Neutrophil (primary cell): ENCODE measurements around the gene TF.

ENCODE experiments used
- H3K27ac ChIP-seq: fragments of 200-600 bp; sonication (generic); 2 replicates; pipeline ENCODE4 v1.5.1; 2016; ENCODE audit warnings: mild to moderate bottlenecking, moderate library complexity
- H3K27me3 ChIP-seq: fragments of 200-600 bp; sonication (generic); 2 replicates; pipeline ENCODE4 v1.6.0; 2016; ENCODE audit warnings: mild to moderate bottlenecking
- H3K36me3 ChIP-seq: fragments of 200-600 bp; sonication (generic); 2 replicates; pipeline ENCODE4 v1.5.1; 2017
- H3K4me1 ChIP-seq, 2 experiments: fragments of 200-600 bp in 1 of 2; sonication (generic) in 1 of 2; 1 replicate in 1 of 2; 2 replicates in 1 of 2; pipeline versions ENCODE4 v1.5.1 to v1.6.1; 2013 to 2016; ENCODE audit warnings: low read depth in 1 of 2, low read length in 1 of 2, mild to moderate bottlenecking in 1 of 2, moderate library complexity in 1 of 2; ENCODE audit not compliant: control insufficient read depth in 1 of 2, insufficient read depth in 1 of 2
- H3K4me3 ChIP-seq, 2 experiments: fragments of 200-600 bp in 1 of 2; sonication (generic) in 1 of 2; 1 replicate in 1 of 2; 2 replicates in 1 of 2; pipeline ENCODE4 v1.5.1; 2013 to 2016; ENCODE audit warnings: low read depth in 1 of 2, low read length in 1 of 2, mild to moderate bottlenecking in 1 of 2, moderate library complexity in 1 of 2
- H3K9me3 ChIP-seq: fragments of 200-600 bp; sonication (generic); 2 replicates; pipeline ENCODE4 v1.5.1; 2016
- CTCF ChIP-seq: fragments of 200-600 bp; sonication (generic); IDR thresholded peaks from 2 replicates; pipeline ENCODE4 v1.5.1; 2016; ENCODE audit warnings: antibody characterized with exemption

The TF gene

GRCh38 chr3:133753107-133753778 is 7.0 kb downstream of the TF start:
- no peak for TF ChIP-seq CTCF
- Histone ChIP-seq H3K27me3 (peaks cover 25% of the 10 kb centered on the region), H3K36me3 (no peaks in the 10 kb centered on the region), H3K4me1 (no peaks in the 10 kb centered on the region), H3K27ac (no peak overlapping the region), H3K4me3 (no peak overlapping the region), H3K9me3 (no peaks in the 10 kb centered on the region)

DNA sequence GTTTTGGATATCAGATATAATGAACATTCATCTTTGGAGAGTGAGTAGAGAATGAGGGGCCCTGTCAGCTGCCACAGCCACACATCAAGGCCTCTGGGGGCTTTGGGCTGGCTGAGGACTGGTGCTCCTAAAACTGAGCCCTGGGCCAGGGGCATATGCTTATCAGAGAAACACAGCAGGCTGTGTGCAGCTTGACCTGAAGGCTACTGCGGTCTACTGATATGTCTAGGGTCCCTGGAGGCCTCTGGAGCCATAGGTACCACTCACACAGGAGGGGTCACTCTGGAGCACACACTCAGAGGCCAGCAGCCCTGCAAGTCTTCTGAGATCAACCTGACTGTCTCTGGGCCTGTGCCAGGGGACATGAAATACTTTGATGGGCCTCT is 7.6 kb downstream of the TF start:
- peaks cover 19% of the 10 kb centered on the region for H3K27me3 ChIP-seq
- H3K36me3 ChIP-seq: no peaks in the 10 kb centered on the region
- no peaks in the 10 kb centered on the region for H3K4me1 ChIP-seq
- TF ChIP-seq CTCF: no peak
- no peak overlapping the region for H3K27ac ChIP-seq
- H3K9me3 ChIP-seq: no peaks in the 10 kb centered on the region
- no peak overlapping the region for H3K4me3 ChIP-seq

GRCh38 chr3:133754455-133754854 is 8.3 kb downstream of the TF start:
- no peak for TF ChIP-seq CTCF
- Histone ChIP-seq H3K27ac (no peak overlapping the region), H3K27me3 (peaks cover 17% of the 10 kb centered on the region), H3K4me1 (no peaks in the 10 kb centered on the region), H3K4me3 (no peak overlapping the region), H3K36me3 (no peaks in the 10 kb centered on the region), H3K9me3 (no peaks in the 10 kb centered on the region)

DNA sequence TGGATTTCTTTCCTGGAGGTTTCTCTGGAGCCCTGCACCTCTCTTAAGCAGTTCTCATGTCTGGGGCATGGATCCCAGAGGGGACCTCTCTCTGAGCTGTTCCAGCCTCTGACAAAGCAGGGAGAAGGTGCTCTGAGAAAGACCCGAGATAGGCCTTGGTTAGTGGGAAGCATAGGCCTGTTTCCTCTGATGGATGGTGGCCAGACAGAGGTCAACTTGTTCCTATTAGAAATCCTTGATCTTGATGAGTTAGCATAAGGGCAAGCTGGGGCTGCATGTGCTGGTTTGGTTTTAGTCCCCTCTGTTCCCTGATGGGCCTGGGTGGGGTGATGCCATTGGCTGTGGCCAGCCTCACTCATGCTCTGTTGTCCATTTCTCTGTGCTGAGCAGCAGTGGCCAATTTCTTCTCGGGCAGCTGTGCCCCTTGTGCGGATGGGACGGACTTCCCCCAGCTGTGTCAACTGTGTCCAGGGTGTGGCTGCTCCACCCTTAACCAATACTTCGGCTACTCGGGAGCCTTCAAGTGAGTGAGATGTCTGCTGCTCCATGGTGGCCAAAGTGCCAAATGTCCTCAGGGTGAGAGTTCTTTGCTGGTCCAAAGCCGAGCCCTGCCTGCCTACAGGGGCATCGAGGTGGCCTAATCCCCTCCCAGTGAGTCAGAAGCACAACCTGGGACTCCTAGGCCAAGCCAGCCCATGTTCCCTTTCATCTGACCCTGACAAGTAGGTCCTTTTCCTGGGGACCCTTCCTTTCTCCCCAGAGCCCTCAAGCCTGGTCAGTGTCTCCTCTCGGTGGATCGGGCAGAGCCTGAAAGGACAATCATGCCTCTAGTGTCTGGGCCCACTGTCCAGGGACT is 9.0 kb downstream of the TF start:
- H3K4me3 ChIP-seq: no peak overlapping the region
- no peak overlapping the region for H3K27ac ChIP-seq
- no peaks in the 10 kb centered on the region for H3K9me3 ChIP-seq
- H3K27me3 ChIP-seq: peaks cover 17% of the 10 kb centered on the region
- TF ChIP-seq CTCF: no peak
- no peaks in the 10 kb centered on the region for H3K36me3 ChIP-seq
- H3K4me1 ChIP-seq: no peaks in the 10 kb centered on the region

DNA sequence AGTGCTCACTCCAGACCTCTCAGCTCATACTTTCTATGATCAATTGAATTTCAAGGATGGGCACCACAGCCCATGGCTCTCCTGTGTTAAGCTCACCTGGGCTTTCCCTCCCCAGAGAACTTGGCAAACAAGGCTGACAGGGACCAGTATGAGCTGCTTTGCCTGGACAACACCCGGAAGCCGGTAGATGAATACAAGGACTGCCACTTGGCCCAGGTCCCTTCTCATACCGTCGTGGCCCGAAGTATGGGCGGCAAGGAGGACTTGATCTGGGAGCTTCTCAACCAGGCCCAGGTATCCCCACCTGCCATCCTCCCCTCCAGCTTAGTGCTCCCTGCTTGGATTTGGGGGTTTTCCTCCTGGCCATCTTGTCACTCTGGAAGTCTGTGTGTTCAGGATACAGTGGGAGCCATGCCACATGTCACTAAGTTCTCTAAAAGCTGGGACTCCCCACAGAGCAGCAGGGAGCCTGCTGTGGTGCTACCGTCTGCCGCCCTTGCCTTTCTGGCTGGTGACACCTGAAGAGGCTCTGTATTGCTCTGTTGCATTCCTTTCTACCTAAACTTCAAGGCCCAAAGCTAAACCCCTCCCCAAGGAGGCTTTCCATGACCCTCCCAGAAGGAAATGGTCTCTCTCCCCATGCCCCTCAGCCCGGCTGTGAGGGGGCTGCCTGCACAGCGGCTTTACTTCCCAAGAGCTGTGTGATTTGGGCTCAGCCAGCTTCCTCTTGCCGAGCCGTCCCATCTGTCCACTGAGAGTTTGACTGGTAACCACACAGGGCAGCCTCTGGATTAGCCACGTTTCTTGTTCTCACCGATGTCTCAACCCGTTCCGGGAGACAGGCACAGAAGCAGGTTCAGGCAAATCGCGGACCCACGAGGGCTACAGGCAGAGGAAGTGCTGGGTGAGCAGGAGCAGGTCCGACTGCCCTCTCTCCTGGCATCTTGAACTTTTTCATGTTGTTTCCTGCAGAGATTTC is 10.8 kb downstream of the TF start:
- H3K27me3 ChIP-seq: peaks cover 31% of the 10 kb centered on the region
- H3K4me1 ChIP-seq: no peaks in the 10 kb centered on the region
- H3K4me3 ChIP-seq: no peak overlapping the region
- no peaks in the 10 kb centered on the region for H3K9me3 ChIP-seq
- H3K27ac ChIP-seq: no peak overlapping the region
- no peak for TF ChIP-seq CTCF
- no peaks in the 10 kb centered on the region for H3K36me3 ChIP-seq
